H1 (cell line): ENCODE results near the gene IL1A. TPM values are rescaled to one million over a fixed set of nuclear protein-coding genes. Genes with fewer than 3 reads are reported as not detected.

Source experiments
- CTCF ChIA-PET: fragments of 300-600 bp; sonication (Branson Sonifier 250); formaldehyde crosslinking; loops from one replicate; lab custom pipeline; 2021; ENCODE audit not compliant: partially characterized antibody; lab: Charles Lee
- POLR2A ChIA-PET: fragments of 300-600 bp; sonication (Branson Sonifier 250); formaldehyde crosslinking; loops from one replicate; lab custom pipeline; 2021; ENCODE audit warnings: inconsistent platforms; ENCODE audit not compliant: partially characterized antibody; lab: Charles Lee
- DNase-seq, 2 experiments: peaks; one replicate each; pipeline versions ENCODE4 v3.0.0 to v3.0.0-alpha.2; 2010 to 2022; ENCODE audit warnings: low spot score in 2 of 2, low read depth in 1 of 2, mixed read lengths in 1 of 2
- FAIRE-seq: peaks from 2 replicates; lab custom pipeline; 2011; peaks lifted over from hg19 to GRCh38; lab: Jason Lieb, UNC
- H2AFZ ChIP-seq: 2 replicates; pipeline ENCODE4 v1.8.1; 2012; ENCODE audit warnings: low read length, inconsistent platforms
- H2AK5ac ChIP-seq: 2 replicates; pipeline ENCODE4 v1.6.1; 2013; ENCODE audit warnings: low read depth, low read length
- H2BK120ac ChIP-seq: replicated peaks from 2 replicates; pipeline ENCODE3; 2013; ENCODE audit warnings: low read depth, low read length, inconsistent platforms
- H2BK12ac ChIP-seq: 2 replicates; pipeline ENCODE4 v1.6.1; 2013; ENCODE audit warnings: low read depth, low read length
- H2BK15ac ChIP-seq: 2 replicates; pipeline ENCODE4 v1.6.1; 2013; ENCODE audit warnings: low read length
- H2BK20ac ChIP-seq: 2 replicates; pipeline ENCODE4 v1.6.1; 2013; ENCODE audit warnings: low read length
- H2BK5ac ChIP-seq: 2 replicates; pipeline ENCODE4 v1.6.1; 2013; ENCODE audit warnings: low read depth, low read length
- H3K14ac ChIP-seq: 2 replicates; pipeline ENCODE4 v1.6.1; 2013; ENCODE audit warnings: inconsistent platforms; ENCODE audit not compliant: insufficient read length
- H3K18ac ChIP-seq: 2 replicates; pipeline ENCODE4 v1.6.1; 2013; ENCODE audit warnings: low read length; ENCODE audit errors: extremely low read depth
- H3K23ac ChIP-seq: 2 replicates; pipeline ENCODE4 v1.6.1; 2013; ENCODE audit warnings: inconsistent platforms; ENCODE audit not compliant: insufficient read length
- H3K23me2 ChIP-seq: 2 replicates; pipeline ENCODE4 v1.6.1; 2013; ENCODE audit warnings: low read depth, low read length
- H3K27ac ChIP-seq: 2 replicates; pipeline ENCODE4 v1.6.1; 2011; ENCODE audit warnings: low read depth, low read length, inconsistent platforms
- H3K27me3 ChIP-seq, 4 experiments: replicated peaks in 1 of 4; 1 replicate in 1 of 4; 2 replicates in 3 of 4; pipeline versions ENCODE4 v1.6.1 to v1.8.1; 2011 to 2013; ENCODE audit warnings: low read length in 3 of 4, mild to moderate bottlenecking in 3 of 4, inconsistent platforms in 2 of 4, mixed read lengths in 2 of 4, moderate library complexity in 1 of 4; ENCODE audit not compliant: control insufficient read depth in 3 of 4, insufficient read depth in 3 of 4; ENCODE audit errors: extremely low read depth in 1 of 4
- H3K36me3 ChIP-seq, 4 experiments: 2 replicates each; pipeline versions ENCODE4 v1.6.1 to v1.8.1; 2011 to 2013; ENCODE audit warnings: mild to moderate bottlenecking in 4 of 4, low read length in 3 of 4, moderate library complexity in 2 of 4, control low read depth in 1 of 4, inconsistent platforms in 1 of 4; ENCODE audit not compliant: insufficient read depth in 4 of 4, control insufficient read depth in 2 of 4
- H3K4ac ChIP-seq: replicated peaks from 2 replicates; pipeline ENCODE3; 2013; ENCODE audit warnings: low read length, low read depth, mixed read lengths, inconsistent platforms; ENCODE audit not compliant: insufficient read length
- H3K4me1 ChIP-seq, 4 experiments: replicated peaks in 1 of 4; 1 replicate in 1 of 4; 2 replicates in 3 of 4; pipeline versions ENCODE4 v1.6.1 to v1.8.1; 2011 to 2013; ENCODE audit warnings: low read length in 3 of 4, inconsistent platforms in 2 of 4, mixed read lengths in 1 of 4; ENCODE audit not compliant: insufficient read depth in 4 of 4, control insufficient read depth in 3 of 4
- H3K4me2 ChIP-seq, 2 experiments: 2 replicates each; pipeline versions ENCODE4 v1.6.1 to v1.8.1; 2011 to 2013; ENCODE audit warnings: low read depth in 2 of 2, low read length in 2 of 2, control low read depth in 1 of 2, inconsistent platforms in 1 of 2, mild to moderate bottlenecking in 1 of 2; ENCODE audit not compliant: insufficient read depth in 1 of 2
- H3K4me3 ChIP-seq, 4 experiments: fragments of 200-600, 300-600 bp in 1 of 4; sonication (generic), shearing (Covaris generic), sonication (Bioruptor Twin) in 1 of 4; 2 replicates each; pipeline versions ENCODE4 v1.5.1 to v1.8.1; 2011 to 2016; ENCODE audit warnings: low read length in 4 of 4, low read depth in 3 of 4, control low read depth in 2 of 4, inconsistent platforms in 2 of 4, mild to moderate bottlenecking in 2 of 4, mixed read lengths in 1 of 4, moderate library complexity in 1 of 4; ENCODE audit not compliant: insufficient read depth in 2 of 4; ENCODE audit errors: extremely low read depth in 1 of 4
- H3K56ac ChIP-seq: replicated peaks from 2 replicates; pipeline ENCODE3; 2013; ENCODE audit warnings: low read depth, mild to moderate bottlenecking, mixed read lengths, low read length, inconsistent platforms; ENCODE audit not compliant: insufficient read length
- H3K79me1 ChIP-seq: 2 replicates; pipeline ENCODE4 v1.6.1; 2013; ENCODE audit warnings: low read depth, low read length, control low read depth
- H3K79me2 ChIP-seq, 2 experiments: 2 replicates each; pipeline versions ENCODE4 v1.6.1 to v1.8.1; 2012 to 2013; ENCODE audit warnings: low read length in 2 of 2, mild to moderate bottlenecking in 2 of 2, inconsistent platforms in 1 of 2; ENCODE audit not compliant: insufficient read depth in 2 of 2, control insufficient read depth in 1 of 2
- H3K9ac ChIP-seq, 4 experiments: replicated peaks in 1 of 4; 1 replicate in 1 of 4; 2 replicates in 3 of 4; pipeline versions ENCODE4 v1.6.1 to v1.8.1; 2011 to 2013; ENCODE audit warnings: low read depth in 3 of 4, low read length in 3 of 4, control low read depth in 2 of 4, mild to moderate bottlenecking in 2 of 4, moderate library complexity in 2 of 4, inconsistent platforms in 1 of 4; ENCODE audit errors: extremely low read depth in 1 of 4
- H3K9me3 ChIP-seq, 2 experiments: 2 replicates each; pipeline versions ENCODE4 v1.6.1 to v1.8.1; 2012 to 2013; ENCODE audit warnings: mild to moderate bottlenecking in 2 of 2, moderate library complexity in 2 of 2, control low read depth in 1 of 2, inconsistent platforms in 1 of 2, low read depth in 1 of 2, low read length in 1 of 2, mixed read lengths in 1 of 2; ENCODE audit not compliant: insufficient read depth in 2 of 2
- H4K20me1 ChIP-seq, 2 experiments: replicated peaks in 1 of 2; 2 replicates each; pipeline versions ENCODE3 to v1.8.1; 2011 to 2013; ENCODE audit warnings: inconsistent platforms in 2 of 2, low read length in 2 of 2, mild to moderate bottlenecking in 1 of 2; ENCODE audit not compliant: insufficient read depth in 2 of 2, control insufficient read depth in 1 of 2
- H4K5ac ChIP-seq: 2 replicates; pipeline ENCODE4 v1.6.1; 2013; ENCODE audit warnings: low read length, low read depth, mixed read lengths, inconsistent platforms; ENCODE audit not compliant: insufficient read length
- H4K8ac ChIP-seq: 2 replicates; pipeline ENCODE4 v1.8.0; 2013; ENCODE audit warnings: mild to moderate bottlenecking, moderate library complexity, low read length, inconsistent platforms; ENCODE audit not compliant: insufficient read depth; ENCODE audit errors: extremely low read depth
- H4K91ac ChIP-seq: replicated peaks from 2 replicates; pipeline ENCODE3; 2013; ENCODE audit warnings: low read length, mixed read lengths, inconsistent platforms; ENCODE audit not compliant: insufficient read length
- ASH2L ChIP-seq: fragments of 200-600, 300-600 bp; sonication (generic); IDR thresholded peaks from one replicate; pipeline ENCODE4 v1.7.1; 2017; ENCODE audit warnings: low read length
- CBX5 ChIP-seq: fragments of 300-800, 300-1000 bp; sonication (generic); IDR thresholded peaks from 2 replicates; pipeline ENCODE4 v1.7.1; 2016; ENCODE audit warnings: antibody characterized with exemption, low read length, low read depth
- CBX8 ChIP-seq: fragments of 300-800, 300-1000 bp; sonication (generic); IDR thresholded peaks from 2 replicates; pipeline ENCODE4 v1.7.1; 2016; ENCODE audit warnings: low read depth, low read length, borderline replicate concordance
- CHD1 ChIP-seq: IDR thresholded peaks from 2 replicates; pipeline ENCODE4 v1.6.1; 2012; ENCODE audit warnings: low read depth, low read length, improper control_type of control experiment
- JUN ChIP-seq: IDR thresholded peaks from 2 replicates; pipeline ENCODE4 v1.6.1; 2011; ENCODE audit warnings: low read depth, mild to moderate bottlenecking, improper control_type of control experiment, low read length
- POLR2AphosphoS5 ChIP-seq: IDR thresholded peaks from 2 replicates; pipeline ENCODE4 v1.6.1; 2011; ENCODE audit warnings: low read depth, low read length
- RAD21 ChIP-seq, 2 experiments: IDR thresholded peaks in 1 of 2; conservative IDR thresholded peaks in 1 of 2; 2 replicates each; pipeline ENCODE4 v1.6.1; 2011; ENCODE audit warnings: low read depth in 2 of 2, low read length in 2 of 2, improper control_type of control experiment in 1 of 2, inconsistent platforms in 1 of 2, mild to moderate bottlenecking in 1 of 2, moderate library complexity in 1 of 2
- RNF2 ChIP-seq: fragments of 200-900, 300-1000 bp; sonication (generic); IDR thresholded peaks from 2 replicates; pipeline ENCODE4 v1.7.1; 2016; ENCODE audit warnings: borderline replicate concordance, low read depth, mild to moderate bottlenecking, antibody characterized with exemption, low read length; ENCODE audit not compliant: poor library complexity, severe bottlenecking; ENCODE audit errors: missing control alignments
- SAP30 ChIP-seq: fragments of 300-600 bp; sonication (generic); IDR thresholded peaks from 2 replicates; pipeline ENCODE4 v1.7.1; 2012; ENCODE audit warnings: low read length, moderate library complexity, mild to moderate bottlenecking, inconsistent platforms; ENCODE audit not compliant: insufficient read depth, insufficient replicate concordance
- SIN3A ChIP-seq, 2 experiments: IDR thresholded peaks in 1 of 2; conservative IDR thresholded peaks in 1 of 2; 2 replicates each; pipeline ENCODE4 v1.6.1; 2011 to 2012; ENCODE audit warnings: low read length in 2 of 2, improper control_type of control experiment in 1 of 2, low read depth in 1 of 2, mild to moderate bottlenecking in 1 of 2
- SP1 ChIP-seq: IDR thresholded peaks from 2 replicates; pipeline ENCODE4 v1.6.1; 2011; ENCODE audit warnings: low read depth, low read length
- TAF7 ChIP-seq: optimal IDR thresholded peaks from 2 replicates; pipeline ENCODE3; 2011; ENCODE audit warnings: low read depth, mild to moderate bottlenecking, inconsistent platforms, low read length, moderate library complexity, borderline replicate concordance
- WGBS, 2 experiments: shearing (Covaris generic) in 1 of 2; methylation state at CpG; one replicate each; pipeline versions ENCODE4 v1.1.6 to v1.1.7; 2013 to 2015; ENCODE audit warnings: low lambda C conversion rate in 2 of 2, mixed read lengths in 2 of 2, inconsistent platforms in 1 of 2, low coverage in 1 of 2, missing lambda C conversion rate in 1 of 2; ENCODE audit not compliant: insufficient replicate concordance in 2 of 2, insufficient coverage in 1 of 2, insufficient read length in 1 of 2; ENCODE audit errors: extremely low coverage in 1 of 2, missing lambda C conversion rate in 1 of 2; 5-methylcytosine and 5-hydroxymethylcytosine counted together
- polyA plus RNA-seq, 7 experiments: library from polyadenylated mRNA; depleted of rRNA in 3 of 7; stranded (reverse) in 5 of 7; unstranded in 2 of 7; fragments of >200 nt in 5 of 7; fragments of 200-250 nt in 2 of 7; gene quantifications; 1 replicate in 5 of 7; 2 replicates in 1 of 7; 4 replicates in 1 of 7; pipeline versions ENCODE4 v1.2.1 to v1.2.3, GENCODE V29; 2011 to 2013; ENCODE audit warnings: missing spikeins in 2 of 7, mixed read lengths in 2 of 7
- total RNA-seq: library from RNA; stranded (reverse); fragmentation: NEBNext Ultra II Directional; extraction: Animal tissue kit (Norgen Biotek cat#: 25700); gene quantifications from 2 replicates; pipeline ENCODE4 v1.2.1, GENCODE V29; 2021
- TF ChIP-seq, protein P1 (sequence below): IDR thresholded peaks from 2 replicates; pipeline ENCODE4 v1.6.1; 2012; ENCODE audit warnings: inconsistent platforms

The IL1A gene
- total and polyA plus RNA-seq, 2 of the 8 experiments (the other 6 are each of a cell fraction or from before 2014, with no cell fraction given), result 0.32 to 0.74 TPM

DNA sequence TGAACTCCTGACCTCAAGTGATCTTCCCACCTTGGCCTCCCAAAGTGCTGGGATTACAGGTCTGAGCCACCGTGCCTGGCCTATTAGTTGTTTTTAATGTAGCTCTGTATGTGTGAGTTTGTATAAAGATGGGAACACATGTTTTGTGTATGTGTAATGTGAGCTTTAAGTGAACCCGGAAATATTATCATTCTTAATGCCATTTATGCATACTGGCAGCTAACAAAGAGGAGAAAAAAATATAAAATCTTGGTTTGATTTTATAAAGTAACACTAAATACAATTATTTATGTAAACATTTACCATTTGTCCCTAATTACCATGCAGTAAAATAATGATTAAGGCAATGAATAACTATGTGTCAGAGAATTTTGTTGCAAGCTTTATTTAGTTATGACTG, 10.7 kb downstream of the IL1A start:
- Histone ChIP-seq H3K9ac (no peak overlapping the region), H2BK120ac (no peak overlapping the region), H3K4ac (no peak overlapping the region), H4K5ac (no peak overlapping the region), H2AK5ac (no peak overlapping the region), H2BK15ac (no peak overlapping the region), H3K27me3 (no peaks in the 10 kb centered on the region), H3K4me3 (no peak overlapping the region), H3K36me3 (no peaks in the 10 kb centered on the region), H4K20me1 (no peaks in the 10 kb centered on the region), H3K23ac (no peak overlapping the region), H3K14ac (no peak overlapping the region), H3K79me2 (no peaks in the 10 kb centered on the region), H2BK12ac (no peak overlapping the region), H4K8ac (no peak overlapping the region), H3K4me1 (no peaks in the 10 kb centered on the region), H2AFZ (no peak overlapping the region), H2BK20ac (no peak overlapping the region), H3K4me2 (no peak overlapping the region), H3K79me1 (no peaks in the 10 kb centered on the region), H3K56ac (no peak overlapping the region), H3K23me2 (no peaks in the 10 kb centered on the region; the same call in 1 of the 2 replicates), H2BK5ac (no peak overlapping the region), H4K91ac (no peak overlapping the region), H3K27ac (no peak overlapping the region), H3K9me3 (no peaks in the 10 kb centered on the region), H3K18ac (no peak overlapping the region)
- ChIA-PET CTCF (interaction anchor here (0.9 to 2.1 kb wide), 3 partner anchors 9 to 112 kb away, joined by 3 to 8 read pairs (median 4); no protein-coding TSS in a partner anchor), POLR2A (no interaction called here)
- 82% methylated on average over 2 of the region's 2 CpGs; no CpG with 5 or more reads in 1 of the 2 experiments for WGBS, 2 experiments
- DNase-seq (no peak), FAIRE-seq (no peak)
- TF ChIP-seq JUN (no peak), CBX8 (no peak), SP1 (no peak), POLR2AphosphoS5 (no peak), ASH2L (no peak), SIN3A (conservative IDR thresholded peaks at IDR 0.05 in 1 of 2, IDR thresholded peaks at IDR 0.05 in 1 of 2; ENCODE audit: low read depth in 1 of 2, low read length in 2 of 2) (no peak), RAD21 (IDR thresholded peaks at IDR 0.05 in 1 of 2, conservative IDR thresholded peaks at IDR 0.05 in 1 of 2; ENCODE audit: low read depth in 2 of 2, low read length in 2 of 2) (no peak), RNF2 (no peak), SAP30 (no peak), CHD1 (no peak), TAF7 (no peak), CBX5 (no peak)
- TF ChIP-seq, protein P1, sequence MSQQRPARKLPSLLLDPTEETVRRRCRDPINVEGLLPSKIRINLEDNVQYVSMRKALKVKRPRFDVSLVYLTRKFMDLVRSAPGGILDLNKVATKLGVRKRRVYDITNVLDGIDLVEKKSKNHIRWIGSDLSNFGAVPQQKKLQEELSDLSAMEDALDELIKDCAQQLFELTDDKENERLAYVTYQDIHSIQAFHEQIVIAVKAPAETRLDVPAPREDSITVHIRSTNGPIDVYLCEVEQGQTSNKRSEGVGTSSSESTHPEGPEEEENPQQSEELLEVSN, result no peak
